HepG2 (cell line): ENCODE results near the gene ZNF804A. TPM values are rescaled to one million over a fixed set of nuclear protein-coding genes. Genes with fewer than 3 reads are reported as not detected.

Source experiments
- ATAC-seq: fragments of 200-7000 bp; cut with Tn5 transposase; 3 replicates; pipeline ENCODE4 v1.9.1; 2020; ENCODE audit warnings: mild to moderate bottlenecking, moderate library complexity
- BruUV-seq: library from RNA; stranded (reverse); fragments of 400-500 nt; replicated peaks from 2 replicates; lab custom pipeline; 2021; lab: Mats Ljungman, UMichigan
- CTCF ChIA-PET: fragments of 300-600 bp; formaldehyde crosslinking; extraction: SDS; loops from one replicate; lab custom pipeline; 2021; ENCODE audit warnings: low total read pairs, inconsistent platforms, low intra/inter-chr PET ratio; lab: Yijun Ruan, JAX
- POLR2A ChIA-PET: fragments of 350-600 bp; sonication (Branson Sonifier 250); formaldehyde crosslinking; loops from one replicate; lab custom pipeline; 2020; ENCODE audit warnings: antibody characterized with exemption, inconsistent platforms; lab: Yijun Ruan, JAX
- DNase-seq: peaks from one replicate; pipeline ENCODE4 v3.0.0-alpha.2; 2015; ENCODE audit warnings: low spot score
- FAIRE-seq: peaks from 3 replicates; lab custom pipeline; 2011; peaks lifted over from hg19 to GRCh38; lab: Jason Lieb, UNC
- H2AFZ ChIP-seq: one replicate; pipeline ENCODE4 v1.6.1; 2011; ENCODE audit warnings: low read length, inconsistent platforms
- H3K27ac ChIP-seq: fragments of 300-600 bp; 3 replicates; pipeline ENCODE4 v1.8.0; 2011; ENCODE audit warnings: mixed run types, mild to moderate bottlenecking, mixed read lengths, low read length, inconsistent platforms; ENCODE audit not compliant: insufficient read depth; ENCODE audit errors: extremely low read length
- H3K27me3 ChIP-seq, 2 experiments: fragments of 200-600 bp in 1 of 2; 2 replicates in 1 of 2; 3 replicates in 1 of 2; pipeline versions ENCODE4 v1.6.0 to v1.8.0; 2011; ENCODE audit warnings: low read length in 2 of 2, mild to moderate bottlenecking in 2 of 2, moderate library complexity in 2 of 2, inconsistent platforms in 1 of 2; ENCODE audit not compliant: insufficient read depth in 2 of 2, control insufficient read depth in 1 of 2
- H3K36me3 ChIP-seq, 2 experiments: fragments of 200-600 bp in 1 of 2; replicated peaks in 1 of 2; 2 replicates in 1 of 2; 3 replicates in 1 of 2; pipeline versions ENCODE4 v1.5.1 to v1.8.0; 2011; ENCODE audit warnings: low read length in 2 of 2, inconsistent platforms in 1 of 2; ENCODE audit not compliant: insufficient read depth in 2 of 2, control insufficient read depth in 1 of 2
- H3K4me1 ChIP-seq: 2 replicates; pipeline ENCODE4 v1.5.1; 2012; ENCODE audit warnings: low read length, inconsistent platforms; ENCODE audit not compliant: insufficient read depth
- H3K4me2 ChIP-seq: 2 replicates; pipeline ENCODE4 v1.6.0; 2011; ENCODE audit warnings: low read depth, low read length, inconsistent platforms
- H3K4me3 ChIP-seq, 3 experiments: fragments of 200-600 bp in 1 of 3; sonication (generic), shearing (Covaris generic) in 1 of 3; replicated peaks in 1 of 3; 2 replicates each; pipeline ENCODE4 v1.5.1; 2011 to 2016; ENCODE audit warnings: low read length in 3 of 3, inconsistent platforms in 2 of 3, low read depth in 2 of 3, mild to moderate bottlenecking in 2 of 3, control low read depth in 1 of 3, mixed read lengths in 1 of 3; ENCODE audit not compliant: insufficient read depth in 1 of 3
- H3K79me2 ChIP-seq: one replicate; pipeline ENCODE4 v1.6.1; 2011; ENCODE audit warnings: low read length, inconsistent platforms; ENCODE audit not compliant: insufficient read depth
- H3K9ac ChIP-seq: 2 replicates; pipeline ENCODE4 v1.6.0; 2011; ENCODE audit warnings: mild to moderate bottlenecking, low read depth, low read length, inconsistent platforms; ENCODE audit not compliant: insufficient read depth
- H3K9me3 ChIP-seq: 2 replicates; pipeline ENCODE4 v1.5.1; 2012; ENCODE audit warnings: mild to moderate bottlenecking, low read length
- H4K20me1 ChIP-seq: 2 replicates; pipeline ENCODE4 v1.6.0; 2011; ENCODE audit warnings: inconsistent platforms, mild to moderate bottlenecking, low read length, moderate library complexity; ENCODE audit not compliant: insufficient read depth
- ATF1 ChIP-seq: IDR thresholded peaks from 2 replicates; pipeline ENCODE4 v1.6.1; 2016; ENCODE audit warnings: mild to moderate bottlenecking, control low read depth
- ATM ChIP-seq: fragments of 450-650 bp; IDR thresholded peaks from 2 replicates; pipeline ENCODE4 v1.7.1; 2017; ENCODE audit warnings: mild to moderate bottlenecking, borderline replicate concordance
- BRF2 ChIP-seq: sonication (generic); formaldehyde crosslinking; IDR thresholded peaks from 2 replicates; pipeline ENCODE4 v1.8.1; 2022; ENCODE audit warnings: mild to moderate bottlenecking, missing genetic modification reagents
- CBX5 ChIP-seq: sonication (generic); formaldehyde crosslinking; IDR thresholded peaks from 2 replicates; pipeline ENCODE4 v1.4.0; 2020; ENCODE audit warnings: missing genetic modification reagents, borderline replicate concordance
- FOXC1 ChIP-seq: sonication (generic); formaldehyde crosslinking; IDR thresholded peaks from 2 replicates; pipeline ENCODE4 v1.8.0; 2022; ENCODE audit warnings: mild to moderate bottlenecking, missing genetic modification reagents, borderline replicate concordance
- STAG1 ChIP-seq: sonication (generic); formaldehyde crosslinking; IDR thresholded peaks from 2 replicates; pipeline ENCODE4 v1.4.0; 2020; ENCODE audit warnings: missing genetic modification reagents
- ZNF569 ChIP-seq: sonication (generic); formaldehyde crosslinking; IDR thresholded peaks from 2 replicates; pipeline ENCODE4 v1.5.0; 2020; ENCODE audit warnings: mild to moderate bottlenecking, missing genetic modification reagents, moderate library complexity, borderline replicate concordance
- ZNF709 ChIP-seq: sonication (generic); formaldehyde crosslinking; IDR thresholded peaks from 2 replicates; pipeline ENCODE4 v1.5.0; 2020; ENCODE audit warnings: mild to moderate bottlenecking, missing genetic modification reagents
- WGBS: methylation state at CpG from one replicate; pipeline ENCODE4 v1.1.6; 2017; ENCODE audit warnings: low lambda C conversion rate; 5-methylcytosine and 5-hydroxymethylcytosine counted together
- in situ Hi-C: cut with HindIII; loops from 2 replicates; pipeline ENCODE4 v1.10.0; 2017; ENCODE audit warnings: low pct_unique_long_range_greater_than_20kb; ENCODE audit not compliant: extremely low pct_ligation_motif_present
- intact Hi-C: fragments of 100-400 bp; cut with micrococcal nuclease; formaldehyde crosslinking; loops from one replicate; pipeline ENCODE4 v1.10.0; 2022; ENCODE audit not compliant: unreplicated experiment
- polyA plus RNA-seq, 8 experiments: library from polyadenylated mRNA; depleted of rRNA in 3 of 8; stranded (reverse) in 7 of 8; unstranded in 1 of 8; fragments of >200 nt; fragmentation: Illumina TruSeq in 4 of 8; extraction: Trizol in 4 of 8; gene quantifications; 2 replicates each; pipeline versions ENCODE4 v1.2.1 to v1.2.3, GENCODE V29; 2011 to 2016; ENCODE audit warnings: low read depth in 4 of 8, missing spikeins in 1 of 8, mixed read lengths in 1 of 8; ENCODE audit not compliant: insufficient read depth in 1 of 8
- total RNA-seq, 5 experiments: library from RNA; depleted of rRNA; stranded (reverse); fragments of >200 nt; fragmentation: Illumina TruSeq; extraction: Trizol; gene quantifications; 2 replicates each; pipeline ENCODE4 v1.2.3, GENCODE V29; 2016; ENCODE audit warnings: low read depth in 1 of 5
- TF ChIP-seq, protein P1 (sequence below): sonication (generic); formaldehyde crosslinking; IDR thresholded peaks from 2 replicates; pipeline ENCODE4 v1.4.0; 2020; ENCODE audit warnings: missing genetic modification reagents; ENCODE audit errors: not compliant biosample characterization
- TF ChIP-seq, protein P2 (sequence below): sonication (generic); formaldehyde crosslinking; IDR thresholded peaks from 2 replicates; pipeline ENCODE4 v1.4.0; 2020; ENCODE audit warnings: mild to moderate bottlenecking, missing genetic modification reagents

Gene ZNF804A
- total and polyA plus RNA-seq, 2 of the 13 experiments (the other 11 are each of a cell fraction or from before 2014, with no cell fraction given): 0.07 to 0.09 TPM

GRCh38 chr2:184793176-184793575, 194.8 kb downstream of the ZNF804A start:
- no peaks in the 10 kb centered on the region for H3K79me2 ChIP-seq
- POLR2A ChIA-PET: no interaction called here
- no peak overlapping the region for H3K4me2 ChIP-seq
- H3K4me3 ChIP-seq: no peak overlapping the region
- no peak overlapping the region for H3K9ac ChIP-seq
- no peaks in the 10 kb centered on the region for H3K36me3 ChIP-seq
- no peak for TF ChIP-seq ZNF569 (CRISPR knock-in tag)
- no peak for TF ChIP-seq ZNF709
- TF ChIP-seq BRF2 (CRISPR knock-in tag): no peak
- no peak for TF ChIP-seq CBX5 (CRISPR knock-in tag)
- FAIRE-seq (no peak), DNase-seq (no peak), ATAC-seq (no peak)
- 0% methylated on average over 1 of the region's 1 CpG for WGBS
- in situ Hi-C loops (no loop called here), intact Hi-C loops (no loop called here)
- no peak overlapping the region for H3K27ac ChIP-seq
- CTCF ChIA-PET: no interaction called here
- no peak overlapping the region for H2AFZ ChIP-seq
- no peaks in the 10 kb centered on the region for H4K20me1 ChIP-seq
- H3K9me3 ChIP-seq: 0 out of 2 replicates have a peak, but pooled peaks cover 7% of the 10 kb centered on the region
- no TSS peak for BruUV-seq
- no peaks in the 10 kb centered on the region for H3K4me1 ChIP-seq
- no peaks in the 10 kb centered on the region for H3K27me3 ChIP-seq

- DNase-seq: no peak
- Histone ChIP-seq H3K27ac (no peak overlapping the region), H3K4me1 (no peaks in the 10 kb centered on the region), H3K27me3 (no peaks in the 10 kb centered on the region), H3K9me3 (no peaks in the 10 kb centered on the region), H3K4me3 (no peak overlapping the region), H3K4me2 (no peak overlapping the region), H3K79me2 (no peaks in the 10 kb centered on the region), H3K36me3 (no peaks in the 10 kb centered on the region), H4K20me1 (no peaks in the 10 kb centered on the region), H2AFZ (no peak overlapping the region), H3K9ac (no peak overlapping the region)
- BruUV-seq: no TSS peak
- CTCF ChIA-PET: no interaction called here
- no peak for FAIRE-seq
- intact Hi-C loops: no loop called here
- ATAC-seq: no peak
- in situ Hi-C loops: no loop called here
- POLR2A ChIA-PET: no interaction called here
- WGBS: 10% methylated on average over 4 of the region's 4 CpGs
- TF ChIP-seq FOXC1 (CRISPR knock-in tag) (no peak), STAG1 (no peak), ATM (no peak), ATF1 (CRISPR knock-in tag) (no peak)
- TF ChIP-seq, protein P1, sequence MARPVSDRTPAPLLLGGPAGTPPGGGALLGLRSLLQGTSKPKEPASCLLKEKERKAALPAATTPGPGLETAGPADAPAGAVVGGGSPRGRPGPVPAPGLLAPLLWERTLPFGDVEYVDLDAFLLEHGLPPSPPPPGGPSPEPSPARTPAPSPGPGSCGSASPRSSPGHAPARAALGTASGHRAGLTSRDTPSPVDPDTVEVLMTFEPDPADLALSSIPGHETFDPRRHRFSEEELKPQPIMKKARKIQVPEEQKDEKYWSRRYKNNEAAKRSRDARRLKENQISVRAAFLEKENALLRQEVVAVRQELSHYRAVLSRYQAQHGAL (CRISPR knock-in tag): no peak
- TF ChIP-seq, protein P2, sequence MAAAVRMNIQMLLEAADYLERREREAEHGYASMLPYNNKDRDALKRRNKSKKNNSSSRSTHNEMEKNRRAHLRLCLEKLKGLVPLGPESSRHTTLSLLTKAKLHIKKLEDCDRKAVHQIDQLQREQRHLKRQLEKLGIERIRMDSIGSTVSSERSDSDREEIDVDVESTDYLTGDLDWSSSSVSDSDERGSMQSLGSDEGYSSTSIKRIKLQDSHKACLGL (CRISPR knock-in tag): no peak
Measured at GRCh38 chr2:184799379-184799778, 201.1 kb downstream of the ZNF804A start.
